Middle frontal gyrus (tissue), 1 donor: ENCODE results near the gene CCL4.
"Not testable (repeated sequence)": the region's sequence is repeated elsewhere in the genome, so short reads cannot be mapped to it uniquely, and the experiment has no call there.

Experiments
- DNase-seq: peaks from one replicate; pipeline ENCODE4 v3.0.0-alpha.2; 2015; ENCODE audit warnings: low spot score; ENCODE audit errors: extremely low spot score

The CCL4 gene

GRCh38 chr17:36103401-36103975 lies at the start of gene CCL4:
Gene CCL4 (plus strand): TSS chr17:36103827. CDS start chr17:36103906, 79 bp downstream.
- not testable (repeated sequence) for DNase-seq

GRCh38 chr17:36055171-36055570 lies 48.5 kb upstream of the CCL4 start:
- no peak for DNase-seq

GRCh38 chr17:36055921-36056520 lies 47.6 kb upstream of the CCL4 start:
- no peak for DNase-seq

GRCh38 chr17:36057911-36058310 lies 45.7 kb upstream of the CCL4 start:
- no peak for DNase-seq

GRCh38 chr17:36059406-36059805 lies 44.2 kb upstream of the CCL4 start:
- no peak for DNase-seq

- DNase-seq, result no peak
Observed at GRCh38 chr17:36060816-36061215, 42.8 kb upstream of the CCL4 start.

GRCh38 chr17:36063786-36064541 lies 39.7 kb upstream of the CCL4 start, which contains the start of gene CCL18:
Gene CCL18 (plus strand): TSS chr17:36064272. CDS start chr17:36064343, 71 bp downstream.
- DNase-seq, result no peak

GRCh38 chr17:36066365-36066985 lies 37.2 kb upstream of the CCL4 start:
- DNase-seq, result no peak

- DNase-seq, result no peak
Observed at GRCh38 chr17:36068524-36068923, 35.1 kb upstream of the CCL4 start.

GRCh38 chr17:36069136-36069535 lies 34.5 kb upstream of the CCL4 start:
- no peak for DNase-seq

- DNase-seq, result no peak
Observed at GRCh38 chr17:36070427-36070826, 33.2 kb upstream of the CCL4 start.

GRCh38 chr17:36071751-36072150 lies 31.9 kb upstream of the CCL4 start:
- DNase-seq, result no peak

GRCh38 chr17:36072431-36073121 lies 31.1 kb upstream of the CCL4 start:
- no peak for DNase-seq

GRCh38 chr17:36074365-36074764 lies 29.3 kb upstream of the CCL4 start:
- no peak for DNase-seq

GRCh38 chr17:36081681-36082471 lies 21.8 kb upstream of the CCL4 start:
- DNase-seq, result not testable (repeated sequence)

- not testable (repeated sequence) for DNase-seq
Observed at GRCh38 chr17:36082482-36083120, 21.0 kb upstream of the CCL4 start.

- not testable (repeated sequence) for DNase-seq
Observed at GRCh38 chr17:36083691-36084090, 19.9 kb upstream of the CCL4 start.

GRCh38 chr17:36085765-36086164 lies 17.9 kb upstream of the CCL4 start:
- DNase-seq, result no peak

- no peak for DNase-seq
Observed at GRCh38 chr17:36086791-36087190, 16.8 kb upstream of the CCL4 start.

GRCh38 chr17:36087471-36087870 lies 16.2 kb upstream of the CCL4 start:
- not testable (repeated sequence) for DNase-seq
